Measurements from ENCODE around the gene TRAM2. TPM values are rescaled to one million over a fixed set of nuclear protein-coding genes. Genes with fewer than 3 reads are reported as not detected.
A peak's percentile ranks its signal among the peaks of the same experiment; 100 is the strongest.

TRAM2 gene
- total RNA-seq, 6 experiments from 2014 or later = 191 to 235 (median 215) TPM

GRCh38 chr6:52597738-52598122, 20.9 kb upstream of the TRAM2 start:
- TF ChIP-seq CTCF (IDR thresholded peaks at IDR 0.05) = no peak
- Mint-ChIP-seq H3K36me3 (ENCODE audit: low read depth) (no peaks in the 10 kb centered on the region), H3K9me3 (no peaks in the 10 kb centered on the region), H3K27ac (peak overlapping the region; percentile 91), H3K4me3 (peak overlapping the region; percentile 78), H3K27me3 (ENCODE audit: insufficient read depth) (peaks cover 1% of the 10 kb centered on the region; the same call in 1 of the 2 replicates), H3K4me1 (ENCODE audit: low read depth) (peaks cover 66% of the 10 kb centered on the region)
- DNase-seq = no peak

DNA sequence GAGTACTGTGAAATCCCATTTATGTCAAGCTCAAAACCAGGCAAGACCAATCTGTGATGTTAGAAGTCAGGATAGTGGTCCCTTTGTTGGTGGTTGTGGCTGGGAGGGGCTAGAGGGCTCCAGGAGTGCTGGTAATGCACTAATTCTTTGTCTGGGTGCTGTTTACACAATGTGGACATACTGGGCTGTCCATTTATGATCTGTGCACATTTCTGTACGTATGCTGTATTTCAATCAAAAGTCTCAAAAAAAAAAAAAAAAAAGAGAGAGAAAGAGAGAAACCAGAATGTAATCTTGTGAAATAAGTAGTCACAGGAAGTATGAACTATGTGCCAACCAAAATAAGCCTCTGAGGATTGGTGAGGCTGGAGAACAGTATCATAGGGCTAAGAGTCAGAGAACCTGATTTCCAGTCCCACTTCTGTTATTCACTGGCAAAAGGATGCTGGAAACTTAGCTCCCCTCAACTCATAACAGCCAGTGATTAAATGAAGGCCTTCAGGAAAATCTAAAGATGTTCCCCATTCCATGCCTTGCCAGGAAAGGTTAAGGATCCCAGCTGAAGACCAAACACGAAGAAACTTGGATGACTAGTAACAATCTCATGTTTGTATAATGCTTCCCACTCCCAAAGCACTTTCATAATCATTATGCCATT, 19.6 kb upstream of the TRAM2 start:
- Mint-ChIP-seq H3K36me3 (ENCODE audit: low read depth) (no peaks in the 10 kb centered on the region), H3K27ac (peak overlapping the region; percentile 94), H3K27me3 (ENCODE audit: insufficient read depth) (peaks cover 1% of the 10 kb centered on the region; the same call in 1 of the 2 replicates), H3K9me3 (no peaks in the 10 kb centered on the region), H3K4me1 (ENCODE audit: low read depth) (peaks cover 58% of the 10 kb centered on the region), H3K4me3 (peak overlapping the region; percentile 85)
- DNase-seq = peak; percentile 49
- TF ChIP-seq CTCF (IDR thresholded peaks at IDR 0.05) = no peak

DNA sequence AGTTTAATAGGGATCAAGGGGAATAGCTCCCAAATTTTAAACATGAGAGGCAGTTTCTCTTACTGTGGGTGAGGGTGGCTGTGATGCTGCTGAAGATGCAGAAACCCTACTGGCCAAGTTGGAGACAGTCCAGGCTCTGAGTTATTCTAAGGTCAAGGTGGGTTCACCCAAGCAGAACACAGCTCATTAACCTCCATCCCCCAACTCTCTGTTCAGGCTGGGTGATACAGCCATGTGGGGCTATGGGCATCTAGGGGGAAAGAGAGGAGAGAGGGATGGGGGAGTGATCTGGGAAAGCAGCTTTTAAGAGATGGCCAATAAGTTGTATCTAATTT, 18.9 kb upstream of the TRAM2 start:
- 0 out of 2 replicates have a peak, but pooled peaks have one; percentile 13 for TF ChIP-seq CTCF (IDR thresholded peaks at IDR 0.05)
- 0 out of 2 replicates have a peak, but pooled peaks cover 1% of the 10 kb centered on the region for H3K27me3 Mint-ChIP-seq (ENCODE audit: insufficient read depth)
- no peak for DNase-seq
- no peaks in the 10 kb centered on the region for H3K36me3 Mint-ChIP-seq (ENCODE audit: low read depth)
- peak overlapping the region; percentile 94 for H3K27ac Mint-ChIP-seq
- peak overlapping the region; percentile 85 for H3K4me3 Mint-ChIP-seq
- H3K4me1 Mint-ChIP-seq (ENCODE audit: low read depth) = peaks cover 62% of the 10 kb centered on the region
- no peaks in the 10 kb centered on the region for H3K9me3 Mint-ChIP-seq

GRCh38 chr6:52595000-52595795, 18.3 kb upstream of the TRAM2 start:
- H3K27me3 Mint-ChIP-seq (ENCODE audit: insufficient read depth) = 0 out of 2 replicates have a peak, but pooled peaks cover 1% of the 10 kb centered on the region
- DNase-seq = peak; percentile 87
- peak overlapping the region; percentile 85 for H3K4me3 Mint-ChIP-seq
- H3K9me3 Mint-ChIP-seq = no peaks in the 10 kb centered on the region
- peaks cover 68% of the 10 kb centered on the region for H3K4me1 Mint-ChIP-seq (ENCODE audit: low read depth)
- no peak for TF ChIP-seq CTCF (IDR thresholded peaks at IDR 0.05)
- H3K27ac Mint-ChIP-seq = peak overlapping the region; percentile 94
- H3K36me3 Mint-ChIP-seq (ENCODE audit: low read depth) = no peaks in the 10 kb centered on the region

- H3K4me1 Mint-ChIP-seq (ENCODE audit: low read depth) = peaks cover 72% of the 10 kb centered on the region
- DNase-seq = no peak
- peak overlapping the region; percentile 88 for H3K27ac Mint-ChIP-seq
- TF ChIP-seq CTCF (IDR thresholded peaks at IDR 0.05) = no peak
- H3K4me3 Mint-ChIP-seq = peak overlapping the region; percentile 71
- H3K36me3 Mint-ChIP-seq (ENCODE audit: low read depth) = no peaks in the 10 kb centered on the region
- H3K9me3 Mint-ChIP-seq = no peaks in the 10 kb centered on the region
- H3K27me3 Mint-ChIP-seq (ENCODE audit: insufficient read depth) = 0 out of 2 replicates have a peak, but pooled peaks cover 1% of the 10 kb centered on the region
Observed at GRCh38 chr6:52594221-52594620, 17.4 kb upstream of the TRAM2 start.

Data from HFFc6 (cell line).